ENCODE results near the gene TMEM81.

DNA sequence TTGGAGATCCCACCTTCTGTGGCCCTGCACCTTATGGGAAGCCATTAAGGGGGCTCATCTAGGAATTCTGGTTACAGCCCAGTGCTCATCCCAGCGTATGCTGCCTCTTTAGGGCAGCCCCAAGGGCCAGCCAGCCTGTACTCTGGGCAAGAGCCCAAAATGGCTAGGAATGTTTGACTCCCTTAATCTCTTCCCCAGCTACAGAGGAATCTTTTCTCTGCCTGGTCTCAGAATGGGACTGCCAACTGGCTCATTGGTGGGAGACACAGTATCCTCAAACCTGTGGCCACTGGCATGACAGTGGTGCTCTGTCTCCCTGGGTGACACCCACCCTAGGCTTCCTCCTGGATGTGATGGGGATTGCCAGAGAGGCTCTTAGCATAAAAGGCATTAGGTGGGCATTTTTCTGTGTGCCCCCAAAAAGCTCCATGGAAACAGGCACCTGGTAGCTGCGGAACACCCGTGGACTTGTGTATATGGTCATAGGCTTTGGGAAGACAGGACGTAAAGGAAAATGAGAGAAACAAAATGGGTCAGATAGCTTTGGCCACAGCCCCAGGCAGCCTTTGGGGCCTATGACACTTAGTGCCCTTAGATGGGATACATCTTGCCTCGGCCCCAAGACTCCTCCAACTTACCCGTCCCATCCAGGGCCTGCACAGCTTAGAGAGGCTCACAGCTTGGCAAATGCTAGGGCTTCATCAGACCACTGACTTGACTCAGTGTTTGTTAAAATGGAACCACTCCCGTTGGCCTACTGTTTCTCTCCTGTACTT lies 6.9 kb downstream of the TMEM81 start:
- TF ChIP-seq POLR2AphosphoS5 (IDR thresholded peaks at IDR 0.05; ENCODE audit: low read depth, low read length) (no peak), TAF1 (IDR thresholded peaks at IDR 0.05; ENCODE audit: borderline replicate concordance, insufficient read depth, low read length) (no peak), SIN3A (IDR thresholded peaks at IDR 0.05; ENCODE audit: borderline replicate concordance, insufficient read depth, low read length) (no peak), FOXP2 (optimal IDR thresholded peaks at IDR 0.05; ENCODE audit: borderline replicate concordance, extremely low read depth, extremely low read length, insufficient read depth) (no peak)
- TF ChIP-seq, protein P1, sequence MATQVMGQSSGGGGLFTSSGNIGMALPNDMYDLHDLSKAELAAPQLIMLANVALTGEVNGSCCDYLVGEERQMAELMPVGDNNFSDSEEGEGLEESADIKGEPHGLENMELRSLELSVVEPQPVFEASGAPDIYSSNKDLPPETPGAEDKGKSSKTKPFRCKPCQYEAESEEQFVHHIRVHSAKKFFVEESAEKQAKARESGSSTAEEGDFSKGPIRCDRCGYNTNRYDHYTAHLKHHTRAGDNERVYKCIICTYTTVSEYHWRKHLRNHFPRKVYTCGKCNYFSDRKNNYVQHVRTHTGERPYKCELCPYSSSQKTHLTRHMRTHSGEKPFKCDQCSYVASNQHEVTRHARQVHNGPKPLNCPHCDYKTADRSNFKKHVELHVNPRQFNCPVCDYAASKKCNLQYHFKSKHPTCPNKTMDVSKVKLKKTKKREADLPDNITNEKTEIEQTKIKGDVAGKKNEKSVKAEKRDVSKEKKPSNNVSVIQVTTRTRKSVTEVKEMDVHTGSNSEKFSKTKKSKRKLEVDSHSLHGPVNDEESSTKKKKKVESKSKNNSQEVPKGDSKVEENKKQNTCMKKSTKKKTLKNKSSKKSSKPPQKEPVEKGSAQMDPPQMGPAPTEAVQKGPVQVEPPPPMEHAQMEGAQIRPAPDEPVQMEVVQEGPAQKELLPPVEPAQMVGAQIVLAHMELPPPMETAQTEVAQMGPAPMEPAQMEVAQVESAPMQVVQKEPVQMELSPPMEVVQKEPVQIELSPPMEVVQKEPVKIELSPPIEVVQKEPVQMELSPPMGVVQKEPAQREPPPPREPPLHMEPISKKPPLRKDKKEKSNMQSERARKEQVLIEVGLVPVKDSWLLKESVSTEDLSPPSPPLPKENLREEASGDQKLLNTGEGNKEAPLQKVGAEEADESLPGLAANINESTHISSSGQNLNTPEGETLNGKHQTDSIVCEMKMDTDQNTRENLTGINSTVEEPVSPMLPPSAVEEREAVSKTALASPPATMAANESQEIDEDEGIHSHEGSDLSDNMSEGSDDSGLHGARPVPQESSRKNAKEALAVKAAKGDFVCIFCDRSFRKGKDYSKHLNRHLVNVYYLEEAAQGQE (IDR thresholded peaks at IDR 0.05; ENCODE audit: insufficient read depth in 1 of 2, low read depth in 2 of 2, low read length in 2 of 2): no peak
